ENCODE measurements around the gene ITSN1. TPM values are rescaled to one million over a fixed set of nuclear protein-coding genes. Genes with fewer than 3 reads are reported as not detected.

Gene ITSN1
- total RNA-seq, 4 donors from 2014 or later, result 14.5 to 33.1 (median 26.9) TPM

DNA sequence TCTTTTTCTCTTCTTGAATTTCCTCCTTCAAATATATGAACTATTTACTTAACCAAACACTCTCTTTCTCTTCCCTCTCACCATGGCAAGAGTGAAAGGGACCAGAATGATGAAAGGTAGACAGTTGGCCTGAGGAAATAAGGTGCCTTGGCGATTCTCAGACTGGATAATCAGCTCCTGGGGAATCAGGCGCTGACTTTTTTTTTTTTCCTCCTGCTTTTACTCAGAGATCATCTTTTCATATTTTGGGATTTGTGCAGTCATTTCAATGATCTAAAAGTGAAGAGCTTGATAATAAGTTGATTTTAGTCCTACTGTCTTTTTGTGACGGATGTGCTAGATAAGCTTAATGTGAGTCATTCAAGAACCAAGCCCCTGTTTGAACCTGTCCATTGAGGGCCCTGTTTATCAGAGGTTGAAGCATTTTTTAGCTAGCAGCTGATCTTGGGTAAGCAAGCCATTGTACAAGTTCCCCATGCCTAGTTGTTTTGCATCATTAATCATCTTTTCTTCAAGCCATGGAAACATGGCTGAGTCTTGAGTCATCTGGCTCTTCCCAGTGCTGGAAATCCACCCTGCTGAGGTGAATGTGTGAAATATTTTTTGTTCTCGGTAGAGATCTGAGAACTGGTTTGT, 40.8 kb downstream of the ITSN1 start:
- no peak for TF ChIP-seq POLR2A (IDR thresholded peaks at IDR 0.05)
- TF ChIP-seq, protein P1, sequence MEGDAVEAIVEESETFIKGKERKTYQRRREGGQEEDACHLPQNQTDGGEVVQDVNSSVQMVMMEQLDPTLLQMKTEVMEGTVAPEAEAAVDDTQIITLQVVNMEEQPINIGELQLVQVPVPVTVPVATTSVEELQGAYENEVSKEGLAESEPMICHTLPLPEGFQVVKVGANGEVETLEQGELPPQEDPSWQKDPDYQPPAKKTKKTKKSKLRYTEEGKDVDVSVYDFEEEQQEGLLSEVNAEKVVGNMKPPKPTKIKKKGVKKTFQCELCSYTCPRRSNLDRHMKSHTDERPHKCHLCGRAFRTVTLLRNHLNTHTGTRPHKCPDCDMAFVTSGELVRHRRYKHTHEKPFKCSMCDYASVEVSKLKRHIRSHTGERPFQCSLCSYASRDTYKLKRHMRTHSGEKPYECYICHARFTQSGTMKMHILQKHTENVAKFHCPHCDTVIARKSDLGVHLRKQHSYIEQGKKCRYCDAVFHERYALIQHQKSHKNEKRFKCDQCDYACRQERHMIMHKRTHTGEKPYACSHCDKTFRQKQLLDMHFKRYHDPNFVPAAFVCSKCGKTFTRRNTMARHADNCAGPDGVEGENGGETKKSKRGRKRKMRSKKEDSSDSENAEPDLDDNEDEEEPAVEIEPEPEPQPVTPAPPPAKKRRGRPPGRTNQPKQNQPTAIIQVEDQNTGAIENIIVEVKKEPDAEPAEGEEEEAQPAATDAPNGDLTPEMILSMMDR (IDR thresholded peaks at IDR 0.05 in 4 of 5, conservative IDR thresholded peaks at IDR 0.05 in 1 of 5), result no peak
- intact Hi-C loops (cut with DNase I; ENCODE audit: low total_unique reads), result no loop called here
- in situ Hi-C loops (cut with MboI; ENCODE audit: low sequenced_read_pairs in 4 of 4), result no loop called here
- ATAC-seq (peak in 1 of 2 donors; percentile 49), DNase-seq (no peak)
- Histone ChIP-seq H3K9me3 (no peaks in the 10 kb centered on the region), H3K27ac (no peak overlapping the region), H3K36me3 (no peaks in the 10 kb centered on the region), H3K27me3 (no peaks in the 10 kb centered on the region), H3K4me3 (no peak overlapping the region), H3K4me1 (peaks cover 32 to 38% of the 10 kb centered on the region in 2 donors)

DNA sequence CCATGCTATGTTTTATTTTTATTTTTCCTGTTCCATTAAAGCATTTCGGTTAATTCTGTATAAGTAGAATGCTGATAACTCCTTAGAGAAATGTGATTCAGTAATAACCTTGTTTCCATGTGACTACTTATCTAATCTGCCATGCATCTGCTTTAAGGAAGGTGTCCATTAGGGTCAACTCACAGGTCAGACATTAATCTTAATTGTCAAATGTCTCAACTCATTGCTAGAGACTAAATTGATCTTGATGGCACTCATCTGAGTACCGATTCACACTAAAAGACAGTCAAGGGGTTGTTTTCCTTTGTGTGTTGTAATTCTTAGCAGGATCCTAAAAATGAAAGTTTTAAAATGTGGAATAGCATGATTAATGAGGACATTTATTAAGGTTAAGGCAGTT, 41.8 kb downstream of the ITSN1 start:
- TF ChIP-seq, protein P1 (IDR thresholded peaks at IDR 0.05 in 4 of 5, conservative IDR thresholded peaks at IDR 0.05 in 1 of 5), result no peak
- no peak for TF ChIP-seq POLR2A (IDR thresholded peaks at IDR 0.05)
- H3K36me3 ChIP-seq, result no peaks in the 10 kb centered on the region
- in situ Hi-C loops (cut with MboI; ENCODE audit: low sequenced_read_pairs in 4 of 4) (no loop called here), intact Hi-C loops (cut with DNase I; ENCODE audit: low total_unique reads) (no loop called here)
- H3K9me3 ChIP-seq, result no peaks in the 10 kb centered on the region
- peaks cover 36 to 46% of the 10 kb centered on the region in 2 donors for H3K4me1 ChIP-seq
- DNase-seq (no peak), ATAC-seq (no peak)
- H3K27me3 ChIP-seq, result no peaks in the 10 kb centered on the region
- no peak overlapping the region for H3K27ac ChIP-seq
- no peak overlapping the region for H3K4me3 ChIP-seq

DNA sequence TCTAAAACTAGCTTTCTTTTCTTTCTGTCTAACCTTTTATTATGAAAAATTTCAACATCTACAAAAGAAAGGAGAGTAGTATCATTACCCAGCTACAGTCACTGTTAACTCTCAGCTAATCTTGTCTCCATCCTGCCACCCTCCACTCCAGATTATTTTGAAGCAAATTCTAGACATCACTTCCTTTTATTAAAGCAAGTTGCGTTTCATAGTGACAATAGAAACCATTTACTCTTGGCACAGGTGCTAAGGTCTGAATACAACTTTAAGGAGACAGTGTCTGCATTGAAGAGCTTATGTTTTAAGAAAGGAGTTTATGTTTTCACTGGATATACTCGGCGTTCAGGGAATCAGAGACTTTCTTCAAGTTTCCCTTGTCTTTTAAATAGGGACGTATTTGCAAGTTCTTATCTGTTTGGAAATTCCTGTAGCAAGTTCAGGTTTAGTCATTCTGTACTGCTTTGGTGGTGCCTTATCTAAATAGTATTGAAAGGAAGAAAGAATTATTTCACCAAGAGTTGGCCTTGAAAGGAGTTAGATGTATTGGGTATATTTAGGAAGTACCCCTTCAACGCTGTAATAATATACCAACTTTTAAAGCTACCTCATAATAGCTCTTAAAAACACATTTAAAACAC, 42.7 kb downstream of the ITSN1 start:
- no peaks in the 10 kb centered on the region for H3K9me3 ChIP-seq
- in situ Hi-C loops (cut with MboI; ENCODE audit: low sequenced_read_pairs in 4 of 4), result no loop called here
- no peaks in the 10 kb centered on the region for H3K27me3 ChIP-seq
- TF ChIP-seq, protein P1 (IDR thresholded peaks at IDR 0.05 in 4 of 5, conservative IDR thresholded peaks at IDR 0.05 in 1 of 5), result no peak
- no peak for TF ChIP-seq POLR2A (IDR thresholded peaks at IDR 0.05)
- ATAC-seq (no peak), DNase-seq (no peak)
- peaks cover 36 to 46% of the 10 kb centered on the region in 2 donors for H3K4me1 ChIP-seq
- H3K4me3 ChIP-seq, result no peak overlapping the region
- no peak overlapping the region for H3K27ac ChIP-seq
- intact Hi-C loops (cut with DNase I; ENCODE audit: low total_unique reads), result no loop called here
- no peaks in the 10 kb centered on the region for H3K36me3 ChIP-seq

DNA sequence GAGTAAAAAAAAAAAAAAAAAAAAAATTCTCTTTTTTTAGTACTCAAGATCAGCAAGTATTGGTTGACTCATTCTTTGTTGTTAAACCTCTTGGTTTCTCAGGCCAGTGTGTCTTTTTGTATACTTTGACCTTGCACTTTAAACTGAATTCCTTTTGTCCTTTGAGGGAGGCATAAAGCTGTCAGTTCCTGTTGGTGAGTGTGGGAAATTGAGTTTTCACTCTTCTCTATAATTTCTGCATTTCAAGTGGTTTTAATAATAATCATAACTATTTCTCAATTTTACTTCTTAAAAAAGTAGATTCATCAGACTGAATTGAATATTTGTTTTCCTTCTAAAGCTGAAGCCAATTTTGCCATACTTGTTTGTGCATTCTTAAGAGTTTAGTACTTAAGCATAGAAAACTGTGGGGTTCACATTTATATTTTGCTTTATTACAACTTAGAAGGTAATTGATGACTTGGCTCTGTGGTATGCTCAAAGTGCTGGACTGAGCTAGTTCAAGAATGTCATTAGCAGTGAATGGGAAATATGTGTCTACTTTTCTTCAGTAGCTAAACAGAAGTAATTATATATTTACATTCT, 43.4 kb downstream of the ITSN1 start:
- TF ChIP-seq, protein P1 (IDR thresholded peaks at IDR 0.05 in 4 of 5, conservative IDR thresholded peaks at IDR 0.05 in 1 of 5), result no peak
- TF ChIP-seq POLR2A (IDR thresholded peaks at IDR 0.05), result no peak
- ATAC-seq (no peak), DNase-seq (no peak)
- Histone ChIP-seq H3K4me3 (no peak overlapping the region), H3K27ac (no peak overlapping the region), H3K4me1 (peaks cover 36 to 46% of the 10 kb centered on the region in 2 donors), H3K36me3 (no peaks in the 10 kb centered on the region), H3K27me3 (no peaks in the 10 kb centered on the region), H3K9me3 (no peaks in the 10 kb centered on the region)
- in situ Hi-C loops (cut with MboI; ENCODE audit: low sequenced_read_pairs in 4 of 4), result no loop called here
- intact Hi-C loops (cut with DNase I; ENCODE audit: low total_unique reads), result no loop called here

Data from gastrocnemius medialis (tissue), 4 donors.